Measurements from ENCODE around the gene FTSJ1. TPM values are rescaled to one million over a fixed set of nuclear protein-coding genes. Genes with fewer than 3 reads are reported as not detected.

The FTSJ1 gene
- total and polyA plus RNA-seq, 7 experiments from 2014 or later = 48.6 to 74.0 (median 59.5) TPM

DNA sequence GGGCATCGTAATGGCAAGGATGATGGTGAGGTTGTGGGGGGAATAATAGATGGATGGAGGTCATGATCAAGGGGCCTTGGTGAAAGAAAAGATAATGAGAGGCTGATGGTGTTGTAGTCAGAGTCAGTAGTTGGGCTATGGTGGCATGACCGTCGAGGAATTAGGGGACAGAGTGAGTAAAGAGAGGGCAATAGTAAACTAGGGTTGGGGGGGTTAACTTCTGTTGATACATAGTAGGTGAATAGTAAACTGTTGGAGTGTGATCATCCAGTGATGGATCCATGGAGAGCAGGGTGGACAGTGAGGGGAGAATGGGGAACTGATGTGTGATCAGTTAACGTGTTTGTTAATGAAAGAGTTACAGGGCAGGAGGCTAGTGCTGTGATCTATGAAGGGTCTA, 920 bp downstream of the FTSJ1 start:
- H3K27me3 ChIP-seq (ENCODE audit: control insufficient read depth in 2 of 2, insufficient read depth in 2 of 2, low read length in 2 of 2) = no peaks in the 10 kb centered on the region
- ChIA-PET CTCF (no interaction called here), POLR2A (interaction anchor here (2.0 kb wide), 2 partner anchors 62 to 97 kb away, joined by 10 to 12 read pairs; partner anchors contain the start of genes RBM3 and TBC1D25)
- Mint-ChIP-seq H3K9me3 (peaks cover 0 to 5% (median 0%) of the 10 kb centered on the region in 11 donors), H3K36me3 (peaks cover 0 to 17% (median 6%) of the 10 kb centered on the region in 5 donors), H3K4me3 (peak overlapping the region; percentile 74 to 93 (median 88)), H3K4me1 (peaks cover 19 to 35% (median 26%) of the 10 kb centered on the region in 7 donors), H3K27me3 (no peaks in the 10 kb centered on the region), H3K27ac (peak overlapping the region; percentile 84 to 96 (median 93))
- H3K9me3 ChIP-seq (ENCODE audit: control insufficient read depth in 2 of 3, low read length in 3 of 3) = no peaks in the 10 kb centered on the region
- intact Hi-C loops (cut with micrococcal nuclease) = loop anchor here (1.0 to 10.0 kb wide), 14 partner anchors 31 to 1642 kb away; partner anchors contain the start of genes EBP (in 2 of the 2), RBM3 (in 2 of the 2), TBC1D25 (in 2 of the 2) and OTUD5 (in 1 of the 2)
- peak overlapping the region; percentile 93 for H3K27ac ChIP-seq (ENCODE audit: low read depth, low read length)
- ATAC-seq = no peak
- no peak for DNase-seq
- H3K36me3 ChIP-seq (ENCODE audit: control insufficient read depth in 2 of 3, insufficient read depth in 3 of 3, low read length in 3 of 3) = peaks cover 0 to 23% (median 0%) of the 10 kb centered on the region in 3 experiments
- H3K4me3 ChIP-seq (ENCODE audit: low read length) = peak overlapping the region; percentile 83
- H3K4me1 ChIP-seq (ENCODE audit: control insufficient read depth in 2 of 2, insufficient read depth in 2 of 2, low read length in 2 of 2) = peaks cover 8 to 10% of the 10 kb centered on the region in 2 donors

DNA sequence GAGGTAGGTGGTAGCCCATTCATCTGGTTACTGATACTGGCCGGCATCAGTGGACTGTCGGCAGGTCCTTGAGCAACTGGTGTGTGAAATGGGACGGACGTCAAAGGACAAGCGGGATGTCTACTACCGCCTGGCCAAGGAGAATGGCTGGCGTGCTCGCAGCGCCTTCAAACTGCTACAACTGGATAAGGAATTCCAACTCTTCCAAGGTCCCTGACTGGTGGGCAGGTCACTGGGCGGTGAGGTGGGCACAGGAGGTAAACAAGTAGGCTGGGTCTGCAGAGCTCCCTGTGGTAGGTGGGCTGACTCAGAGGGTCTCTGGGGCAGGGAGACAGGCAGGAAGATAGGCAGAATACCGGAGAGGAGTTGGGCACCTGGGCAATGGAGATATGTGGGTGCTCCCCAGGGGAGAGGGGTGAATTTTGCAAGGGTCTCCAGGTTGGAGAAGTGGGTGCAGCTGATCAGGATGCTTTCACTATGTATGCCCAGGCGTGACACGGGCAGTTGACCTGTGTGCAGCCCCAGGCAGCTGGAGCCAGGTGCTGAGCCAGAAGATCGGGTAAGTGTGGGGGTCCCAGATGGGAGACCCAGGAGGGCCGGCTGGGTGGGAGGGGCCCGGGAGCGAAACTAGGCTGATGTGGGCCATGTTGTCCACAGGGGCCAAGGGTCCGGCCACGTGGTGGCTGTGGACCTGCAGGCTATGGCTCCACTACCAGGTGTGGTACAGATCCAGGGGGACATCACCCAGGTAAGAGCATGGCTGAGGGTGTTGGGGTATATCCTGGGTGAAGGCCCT, 2.2 kb downstream of the FTSJ1 start:
- intact Hi-C loops (cut with micrococcal nuclease) = loop anchor here (2.0 to 10.0 kb wide), 7 partner anchors 207 to 1643 kb away; partner anchors contain the start of genes OTUD5 (in 1 of the 2), PIM2 (in 1 of the 2), RP2 (in 1 of the 2) and SUV39H1 (in 1 of the 2)
- H3K36me3 Mint-ChIP-seq = peaks cover 0 to 17% (median 7%) of the 10 kb centered on the region in 5 donors
- H3K4me1 Mint-ChIP-seq = peaks cover 19 to 35% (median 26%) of the 10 kb centered on the region in 7 donors
- no peak overlapping the region for H3K4me3 ChIP-seq (ENCODE audit: low read length)
- H3K4me3 Mint-ChIP-seq = peak overlapping the region in 8 of 10 donors; percentile 7 to 93 (median 84)
- peaks cover 0 to 32% (median 0%) of the 10 kb centered on the region in 3 experiments for H3K36me3 ChIP-seq (ENCODE audit: control insufficient read depth in 2 of 3, insufficient read depth in 3 of 3, low read length in 3 of 3)
- ChIA-PET POLR2A (no interaction called here), CTCF (no interaction called here)
- H3K4me1 ChIP-seq (ENCODE audit: control insufficient read depth in 2 of 2, insufficient read depth in 2 of 2, low read length in 2 of 2) = peaks cover 8 to 10% of the 10 kb centered on the region in 2 donors
- DNase-seq (no peak), ATAC-seq (no peak)
- peaks cover 0 to 6% (median 0%) of the 10 kb centered on the region in 11 donors for H3K9me3 Mint-ChIP-seq
- H3K27me3 Mint-ChIP-seq = no peaks in the 10 kb centered on the region
- H3K27me3 ChIP-seq (ENCODE audit: control insufficient read depth in 2 of 2, insufficient read depth in 2 of 2, low read length in 2 of 2) = no peaks in the 10 kb centered on the region
- H3K9me3 ChIP-seq (ENCODE audit: control insufficient read depth in 2 of 3, low read length in 3 of 3) = no peaks in the 10 kb centered on the region
- peak overlapping the region; percentile 93 for H3K27ac ChIP-seq (ENCODE audit: low read depth, low read length)
- peak overlapping the region in 8 of 9 donors; percentile 30 to 94 (median 56) for H3K27ac Mint-ChIP-seq

DNA sequence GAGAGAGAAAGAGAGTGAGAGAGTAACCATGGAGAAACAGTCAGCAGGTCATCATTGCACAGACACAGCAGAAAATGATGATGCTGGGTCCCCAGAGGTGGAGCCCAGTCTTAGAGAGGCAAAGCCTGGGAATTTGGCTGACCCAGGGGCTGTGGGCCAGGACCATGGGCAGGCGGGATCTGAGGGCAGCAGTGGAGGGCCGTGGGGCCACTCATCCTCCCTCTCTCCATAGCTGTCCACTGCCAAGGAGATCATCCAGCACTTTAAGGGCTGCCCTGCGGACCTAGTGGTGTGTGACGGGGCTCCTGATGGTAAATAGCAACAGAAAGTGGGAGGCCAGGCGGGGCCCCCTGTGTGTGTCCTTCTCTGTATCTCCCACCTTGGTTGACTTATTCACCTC, 2.8 kb downstream of the FTSJ1 start:
- no peak for ATAC-seq
- H3K27me3 Mint-ChIP-seq = no peaks in the 10 kb centered on the region
- peaks cover 0 to 17% (median 7%) of the 10 kb centered on the region in 5 donors for H3K36me3 Mint-ChIP-seq
- peaks cover 8 to 10% of the 10 kb centered on the region in 2 donors for H3K4me1 ChIP-seq (ENCODE audit: control insufficient read depth in 2 of 2, insufficient read depth in 2 of 2, low read length in 2 of 2)
- CTCF ChIA-PET = no interaction called here
- peak overlapping the region in 5 of 9 donors; percentile 8 to 62 (median 52) for H3K27ac Mint-ChIP-seq
- H3K27ac ChIP-seq (ENCODE audit: low read depth, low read length) = no peak overlapping the region
- POLR2A ChIA-PET = interaction anchor here (0.6 kb wide), 1 partner anchor 43 kb away, joined by 3 read pairs; the partner anchor contains the start of gene EBP
- intact Hi-C loops (cut with micrococcal nuclease) = loop anchor here (5.0 to 10.0 kb wide), 6 partner anchors 206 to 1644 kb away; partner anchors contain the start of genes OTUD5 (in 1 of the 2), PIM2 (in 1 of the 2), RP2 (in 1 of the 2) and SUV39H1 (in 1 of the 2)
- peaks cover 0 to 36% (median 0%) of the 10 kb centered on the region in 3 experiments for H3K36me3 ChIP-seq (ENCODE audit: control insufficient read depth in 2 of 3, insufficient read depth in 3 of 3, low read length in 3 of 3)
- no peaks in the 10 kb centered on the region for H3K9me3 ChIP-seq (ENCODE audit: control insufficient read depth in 2 of 3, low read length in 3 of 3)
- H3K9me3 Mint-ChIP-seq = peaks cover 0 to 6% (median 0%) of the 10 kb centered on the region in 11 donors
- no peak for DNase-seq
- H3K4me3 ChIP-seq (ENCODE audit: low read length) = no peak overlapping the region
- H3K4me1 Mint-ChIP-seq = peaks cover 19 to 35% (median 26%) of the 10 kb centered on the region in 7 donors
- no peaks in the 10 kb centered on the region for H3K27me3 ChIP-seq (ENCODE audit: control insufficient read depth in 2 of 2, insufficient read depth in 2 of 2, low read length in 2 of 2)
- H3K4me3 Mint-ChIP-seq = peak overlapping the region in 3 of 10 donors; percentile 7 to 33 (median 8)

DNA sequence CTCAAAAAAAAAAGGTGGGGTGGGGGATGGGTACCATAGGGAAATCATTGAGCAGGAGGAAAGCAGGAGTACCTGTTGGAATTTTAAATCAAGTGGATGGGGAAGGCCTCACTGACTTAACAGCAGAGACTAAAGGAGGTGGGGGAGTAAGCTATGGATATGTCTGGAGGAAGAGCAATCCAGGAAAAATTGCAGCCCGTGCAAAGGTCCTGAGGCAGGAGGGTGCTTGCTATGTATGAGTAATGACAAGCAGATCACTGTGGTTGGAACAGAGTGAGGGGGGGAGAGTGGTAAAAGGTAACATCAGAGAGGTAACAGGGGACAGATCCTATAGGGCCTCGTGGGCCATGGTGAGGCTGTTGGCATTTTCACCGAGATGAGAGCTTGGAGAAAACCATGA, 4.1 kb downstream of the FTSJ1 start:
- no peaks in the 10 kb centered on the region for H3K27me3 Mint-ChIP-seq

DNA sequence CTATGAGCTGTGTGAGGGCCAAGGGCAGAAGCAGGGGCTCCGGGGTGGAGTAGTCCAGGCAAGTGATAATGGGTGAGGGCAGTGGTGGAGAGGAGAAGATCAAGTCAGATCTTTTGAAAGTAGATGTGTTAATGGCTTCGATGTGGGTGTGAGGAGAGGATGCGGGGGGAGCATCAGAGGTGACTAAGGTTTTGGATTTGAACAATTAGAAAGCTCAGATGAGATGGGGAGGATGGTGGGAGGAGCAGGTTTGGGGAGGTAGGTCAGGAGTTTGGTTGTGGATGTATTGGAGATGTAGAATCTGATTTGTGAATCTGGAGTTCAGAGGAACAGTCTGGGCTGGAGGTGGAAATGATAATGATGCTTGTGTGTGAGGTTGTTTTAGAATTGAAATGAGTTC, 4.6 kb downstream of the FTSJ1 start:
- Histone ChIP-seq H3K4me1 (ENCODE audit: control insufficient read depth in 2 of 2, insufficient read depth in 2 of 2, low read length in 2 of 2) (peaks cover 8 to 10% of the 10 kb centered on the region in 2 donors), H3K4me3 (ENCODE audit: low read length) (no peak overlapping the region), H3K36me3 (ENCODE audit: control insufficient read depth in 2 of 3, insufficient read depth in 3 of 3, low read length in 3 of 3) (peaks cover 0 to 36% (median 0%) of the 10 kb centered on the region in 3 experiments), H3K27me3 (ENCODE audit: control insufficient read depth in 2 of 2, insufficient read depth in 2 of 2, low read length in 2 of 2) (no peaks in the 10 kb centered on the region), H3K27ac (ENCODE audit: low read depth, low read length) (no peak overlapping the region), H3K9me3 (ENCODE audit: control insufficient read depth in 2 of 3, low read length in 3 of 3) (no peaks in the 10 kb centered on the region)
- ATAC-seq (no peak), DNase-seq (no peak)
- peaks cover 0 to 17% (median 7%) of the 10 kb centered on the region in 5 donors for H3K36me3 Mint-ChIP-seq
- H3K27me3 Mint-ChIP-seq = no peaks in the 10 kb centered on the region
- POLR2A ChIA-PET = no interaction called here
- intact Hi-C loops (cut with micrococcal nuclease) = no loop called here
- peak overlapping the region in 4 of 9 donors; percentile 16 to 53 (median 47) for H3K27ac Mint-ChIP-seq
- H3K9me3 Mint-ChIP-seq = peaks cover 0 to 6% (median 0%) of the 10 kb centered on the region in 11 donors
- H3K4me3 Mint-ChIP-seq = no peak overlapping the region
- CTCF ChIA-PET = no interaction called here
- H3K4me1 Mint-ChIP-seq = peaks cover 14 to 27% (median 22%) of the 10 kb centered on the region in 7 donors

More for the DNA sequence above, 4.1 kb downstream of the FTSJ1 start:
- H3K4me1 ChIP-seq (ENCODE audit: control insufficient read depth in 2 of 2, insufficient read depth in 2 of 2, low read length in 2 of 2) = peaks cover 8 to 10% of the 10 kb centered on the region in 2 donors
- H3K4me3 Mint-ChIP-seq = no peak overlapping the region
- H3K27ac ChIP-seq (ENCODE audit: low read depth, low read length) = no peak overlapping the region
- peaks cover 15 to 30% (median 24%) of the 10 kb centered on the region in 7 donors for H3K4me1 Mint-ChIP-seq
- no peak overlapping the region for H3K4me3 ChIP-seq (ENCODE audit: low read length)
- peaks cover 0 to 6% (median 0%) of the 10 kb centered on the region in 11 donors for H3K9me3 Mint-ChIP-seq
- no peaks in the 10 kb centered on the region for H3K27me3 ChIP-seq (ENCODE audit: control insufficient read depth in 2 of 2, insufficient read depth in 2 of 2, low read length in 2 of 2)
- peaks cover 0 to 17% (median 7%) of the 10 kb centered on the region in 5 donors for H3K36me3 Mint-ChIP-seq
- peaks cover 0 to 36% (median 0%) of the 10 kb centered on the region in 3 experiments for H3K36me3 ChIP-seq (ENCODE audit: control insufficient read depth in 2 of 3, insufficient read depth in 3 of 3, low read length in 3 of 3)
- intact Hi-C loops (cut with micrococcal nuclease) = no loop called here
- H3K9me3 ChIP-seq (ENCODE audit: control insufficient read depth in 2 of 3, low read length in 3 of 3) = no peaks in the 10 kb centered on the region
- no peak for DNase-seq
- H3K27ac Mint-ChIP-seq = peak overlapping the region in 3 of 9 donors; percentile 43 to 53 (median 51)
- no peak for ATAC-seq
- ChIA-PET POLR2A (no interaction called here), CTCF (no interaction called here)

DNA sequence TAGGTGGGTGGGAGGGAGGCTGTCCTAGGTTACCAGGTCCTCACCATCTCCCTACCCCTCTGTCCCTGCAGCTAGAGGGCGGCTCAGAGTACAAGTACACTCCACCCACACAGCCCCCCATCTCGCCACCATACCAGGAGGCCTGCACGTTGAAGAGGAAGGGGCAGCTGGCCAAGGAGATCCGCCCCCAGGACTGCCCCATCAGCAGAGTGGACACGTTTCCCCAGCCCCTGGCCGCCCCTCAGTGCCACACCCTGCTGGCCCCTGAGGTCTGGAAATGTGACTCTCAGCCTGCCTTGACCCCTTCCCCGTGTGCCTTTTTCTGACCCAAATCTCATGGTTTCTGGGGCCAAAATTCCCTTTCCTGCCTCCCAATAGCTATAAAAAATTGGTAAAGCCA, 6.5 kb downstream of the FTSJ1 start:
- ChIA-PET CTCF (no interaction called here), POLR2A (no interaction called here)
- no peak for ATAC-seq
- peaks cover 0 to 36% (median 0%) of the 10 kb centered on the region in 3 experiments for H3K36me3 ChIP-seq (ENCODE audit: control insufficient read depth in 2 of 3, insufficient read depth in 3 of 3, low read length in 3 of 3)
- no peaks in the 10 kb centered on the region for H3K9me3 ChIP-seq (ENCODE audit: control insufficient read depth in 2 of 3, low read length in 3 of 3)
- Mint-ChIP-seq H3K27me3 (no peaks in the 10 kb centered on the region), H3K4me3 (no peak overlapping the region), H3K4me1 (peaks cover 2 to 14% (median 11%) of the 10 kb centered on the region in 7 donors), H3K36me3 (peaks cover 0 to 12% (median 7%) of the 10 kb centered on the region in 5 donors), H3K9me3 (peaks cover 0 to 6% (median 0%) of the 10 kb centered on the region in 11 donors), H3K27ac (no peak overlapping the region)
- no peaks in the 10 kb centered on the region for H3K27me3 ChIP-seq (ENCODE audit: control insufficient read depth in 2 of 2, insufficient read depth in 2 of 2, low read length in 2 of 2)
- H3K4me1 ChIP-seq (ENCODE audit: control insufficient read depth in 2 of 2, insufficient read depth in 2 of 2, low read length in 2 of 2) = peaks cover under 1 to 1% of the 10 kb centered on the region in 2 donors
- H3K27ac ChIP-seq (ENCODE audit: low read depth, low read length) = no peak overlapping the region
- no peak for DNase-seq
- intact Hi-C loops (cut with micrococcal nuclease) = no loop called here
- H3K4me3 ChIP-seq (ENCODE audit: low read length) = no peak overlapping the region

Data from naive thymus-derived CD4-positive, alpha-beta T cell (primary cell).